ENCODE results near the gene B3GLCT. TPM values are rescaled to one million over a fixed set of nuclear protein-coding genes. Genes with fewer than 3 reads are reported as not detected.
"Not testable (repeated sequence)": the region's sequence is repeated elsewhere in the genome, so short reads cannot be mapped to it uniquely, and the experiment has no call there.

The B3GLCT gene
- polyA plus RNA-seq = 1 to 10 TPM; 1.5 to 1.9 (median 1.6) TPM

DNA sequence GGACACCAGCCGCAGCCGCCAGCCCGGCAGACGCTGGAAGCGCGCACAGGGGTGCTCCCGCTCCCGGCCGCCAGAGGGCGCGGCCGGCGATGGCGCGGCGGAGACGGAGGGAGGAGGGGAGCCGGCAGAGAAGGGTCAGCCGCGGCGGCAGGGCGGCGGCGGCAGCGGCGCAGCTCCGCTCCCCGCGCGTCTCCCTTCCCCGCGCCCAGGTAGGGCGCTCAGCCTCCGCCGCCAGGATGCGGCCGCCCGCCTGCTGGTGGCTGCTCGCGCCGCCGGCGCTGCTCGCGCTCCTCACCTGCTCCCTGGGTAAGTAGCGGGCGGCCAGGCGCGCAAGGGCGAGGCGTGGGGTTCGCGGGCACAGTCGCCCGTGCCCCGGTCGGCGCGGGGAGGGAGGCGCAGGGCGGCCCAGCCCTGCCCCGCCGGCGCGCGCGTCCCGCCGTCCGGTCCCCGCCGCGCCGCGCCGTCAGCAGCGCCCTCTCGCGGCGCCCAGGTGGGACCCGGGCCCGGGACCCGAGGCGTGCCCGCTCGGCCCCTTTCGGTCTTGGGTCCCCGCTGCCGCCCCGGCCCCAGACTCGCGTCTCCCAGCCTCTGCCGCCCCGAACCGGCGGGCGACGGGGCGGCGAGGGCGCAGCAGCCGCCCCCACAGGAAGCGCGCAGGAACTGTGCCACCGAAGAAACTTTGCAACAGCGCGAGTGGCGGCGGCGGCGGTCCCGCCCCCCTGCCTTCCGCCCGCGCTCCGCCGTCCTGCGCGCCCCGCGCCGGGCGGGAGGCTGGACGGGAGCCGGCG lies at the start of gene B3GLCT:
Gene B3GLCT (plus strand): TSS at position 127 of the 788 bp plus-strand sequence. CDS start 110 bp downstream, at position 237.
- H3K27ac ChIP-seq (ENCODE audit: low read depth, low read length) = peak within 1 kb of the TSS; percentile 85
- 0% methylated on average over 33 to 126 of the region's 126 CpGs for whole genome bisulfite sequencing, 3 donors

DNA sequence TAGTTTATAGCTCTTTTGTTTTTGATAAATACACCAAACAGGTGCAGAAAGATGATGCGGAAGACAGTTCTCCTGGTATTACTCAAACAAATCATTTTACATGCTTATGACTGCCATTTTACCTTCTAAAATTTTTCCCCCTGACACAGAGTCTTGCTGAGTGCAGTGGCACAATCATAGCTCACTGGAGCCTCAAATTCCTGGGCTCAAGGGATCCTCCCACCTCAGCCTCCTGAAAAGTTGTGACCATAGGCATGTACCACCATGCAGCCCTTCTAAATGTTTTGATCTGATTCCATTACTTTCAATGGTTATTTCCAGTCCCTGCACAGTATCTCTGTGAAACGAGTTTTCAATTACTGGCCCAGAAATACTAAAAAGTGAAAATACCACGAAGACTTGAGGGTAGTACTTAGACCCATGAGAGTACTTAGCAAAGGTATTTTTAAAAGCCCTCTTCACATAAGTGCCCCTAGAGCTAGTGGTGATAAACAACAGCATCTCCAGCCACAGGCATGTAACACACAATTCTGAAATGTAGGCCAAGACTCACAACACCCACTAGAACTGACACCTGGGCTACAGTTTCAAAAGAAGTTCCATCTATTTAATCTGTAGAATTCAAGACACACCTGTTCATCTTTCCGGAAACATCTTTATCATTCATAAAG lies 49.3 kb upstream of the B3GLCT start:
- H3K27ac ChIP-seq (ENCODE audit: low read depth, low read length) = no peak overlapping the region
- WGBS, 3 donors = 94 to 98% (median 96%) methylated on average over 4 of the region's 4 CpGs

DNA sequence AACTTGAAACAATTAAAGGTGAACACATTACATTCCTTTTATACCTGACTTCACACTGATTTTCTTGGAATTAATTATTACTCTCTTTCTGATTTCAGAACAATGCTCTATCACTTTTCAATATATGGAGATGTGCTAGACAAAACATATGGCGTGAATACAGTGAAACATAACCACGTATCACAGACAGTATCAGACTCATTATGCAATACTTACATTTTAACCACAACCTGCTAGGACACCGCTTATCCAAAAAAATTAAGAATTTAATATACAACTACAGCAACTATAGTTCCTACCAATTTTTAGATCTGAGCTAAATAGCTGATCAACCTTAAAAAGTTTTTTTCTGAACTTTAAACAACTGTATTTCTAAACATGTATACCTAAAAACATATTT lies 47.9 kb upstream of the B3GLCT start:
- no peak overlapping the region for H3K27ac ChIP-seq (ENCODE audit: low read depth, low read length)
- WGBS, 3 donors = 68 to 97% (median 85%) methylated on average over 3 of the region's 3 CpGs

DNA sequence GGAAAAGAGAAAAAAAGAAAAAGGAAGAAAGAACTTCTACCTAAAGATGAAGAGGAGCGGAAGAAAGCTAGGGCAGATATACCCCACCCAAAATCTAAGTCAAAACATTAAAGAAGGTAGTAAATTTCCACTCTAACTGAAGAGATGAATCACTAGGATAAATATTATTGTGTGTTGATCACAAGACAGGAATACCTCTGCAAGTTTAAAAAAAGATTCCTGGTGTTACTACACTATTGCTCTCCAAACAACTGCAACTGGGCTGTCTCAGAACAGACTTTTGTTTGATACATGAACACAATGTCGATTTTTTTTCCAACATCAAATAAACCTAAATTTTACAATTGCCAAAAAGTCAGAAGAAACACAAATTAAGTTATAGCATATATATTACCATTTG lies 44.8 kb upstream of the B3GLCT start:
- H3K27ac ChIP-seq (ENCODE audit: low read depth, low read length) = no peak overlapping the region
- WGBS, 3 donors = 94 to 95% (median 94%) methylated on average over 2 of the region's 2 CpGs

DNA sequence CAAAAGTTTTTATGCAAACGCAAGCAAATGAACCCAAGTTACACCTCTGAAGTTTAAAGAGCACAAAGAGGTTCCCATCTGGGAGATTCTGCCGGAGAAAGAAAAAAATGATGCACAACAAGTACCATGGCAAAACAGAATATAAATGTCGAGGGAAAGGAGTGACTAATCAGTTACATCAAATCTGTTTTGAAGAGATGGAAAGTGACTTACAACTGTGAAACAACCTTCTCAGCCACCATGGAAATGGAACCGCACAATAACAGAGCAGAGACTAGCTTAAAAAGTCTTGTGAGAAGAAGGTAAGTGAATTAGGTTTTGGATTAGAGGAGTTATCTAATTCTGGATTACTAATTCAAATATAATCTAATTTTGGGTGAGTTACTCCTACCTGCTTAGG lies 40.5 kb upstream of the B3GLCT start:
- WGBS, 3 donors = 84 to 89% (median 85%) methylated on average over 4 of the region's 4 CpGs
- H3K27ac ChIP-seq (ENCODE audit: low read depth, low read length) = no peak overlapping the region

DNA sequence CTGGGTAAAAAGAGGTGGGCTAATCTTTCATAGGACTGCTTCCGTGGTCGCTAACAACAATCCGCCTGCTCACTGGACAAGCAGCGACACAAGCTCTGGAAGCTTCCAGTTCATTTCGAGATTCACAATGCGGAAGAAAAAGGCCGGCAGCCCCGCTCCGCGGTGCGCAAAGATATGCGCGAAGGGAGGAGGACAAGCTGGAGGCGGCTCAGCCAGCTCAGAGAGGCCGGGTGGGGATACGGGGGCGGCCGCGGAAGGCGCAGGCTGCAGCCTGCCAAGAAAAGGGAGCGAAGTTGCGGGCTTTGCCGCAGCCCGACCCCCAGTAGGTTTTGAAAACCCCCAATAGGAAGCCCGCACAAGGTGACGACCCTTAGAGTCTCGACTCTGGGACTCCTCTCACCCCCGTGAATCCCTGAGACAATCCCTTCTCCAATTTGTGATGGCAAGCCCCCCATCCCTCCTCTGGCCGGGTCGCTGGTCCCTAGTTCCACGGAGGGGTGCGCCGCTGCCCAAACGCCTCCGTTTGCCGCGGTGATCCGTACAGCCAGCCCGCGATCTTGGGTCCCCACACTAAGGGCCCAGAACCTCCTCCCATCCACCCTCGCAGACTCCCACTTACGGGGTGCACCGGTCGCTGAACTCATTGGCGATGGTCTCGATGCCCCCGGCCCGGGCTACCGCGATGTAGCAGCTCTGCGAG lies 38.8 kb upstream of the B3GLCT start:
- no peak overlapping the region for H3K27ac ChIP-seq (ENCODE audit: low read depth, low read length)
- 0% methylated on average over 51 of the region's 51 CpGs for WGBS, 3 donors

DNA sequence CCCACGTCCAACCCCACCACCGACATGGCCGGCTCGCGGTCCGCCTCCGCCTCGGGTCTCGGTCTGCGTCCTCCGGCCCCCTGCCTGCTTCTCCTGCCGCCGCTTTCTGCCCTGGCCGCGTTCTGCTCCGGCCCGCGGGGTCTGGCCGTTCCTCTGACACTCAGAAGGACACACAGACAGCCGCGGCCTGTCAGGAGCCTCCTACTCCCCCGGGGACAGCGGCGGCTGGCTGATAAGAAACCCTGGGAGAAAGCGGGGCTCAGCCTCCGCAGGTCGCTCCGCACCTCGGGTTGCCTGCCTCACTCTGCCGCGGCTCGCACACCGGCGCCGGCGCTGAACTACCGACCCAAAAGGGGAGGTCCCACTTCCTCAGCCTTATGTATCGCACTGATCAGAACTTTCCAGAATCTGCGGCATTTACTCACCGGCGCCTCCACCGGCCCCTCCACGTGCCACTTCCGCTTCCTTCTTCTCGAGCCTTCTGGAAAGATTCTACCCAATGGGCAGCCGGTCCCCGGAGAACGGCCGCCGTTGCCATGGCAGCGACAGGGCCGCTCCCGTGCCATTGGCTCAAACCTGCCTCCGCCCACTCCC lies 38.1 kb upstream of the B3GLCT start, which contains the start of gene HSPH1:
Gene HSPH1 (minus strand): TSS at position 348 of the 594 bp plus-strand sequence. CDS start 322 bp downstream, at position 26.
- 0 to 1% (median 0%) methylated on average over 49 to 54 of the region's 54 CpGs for WGBS, 3 donors
- peak within 1 kb of the TSS; percentile 59 for H3K27ac ChIP-seq (ENCODE audit: low read depth, low read length)

DNA sequence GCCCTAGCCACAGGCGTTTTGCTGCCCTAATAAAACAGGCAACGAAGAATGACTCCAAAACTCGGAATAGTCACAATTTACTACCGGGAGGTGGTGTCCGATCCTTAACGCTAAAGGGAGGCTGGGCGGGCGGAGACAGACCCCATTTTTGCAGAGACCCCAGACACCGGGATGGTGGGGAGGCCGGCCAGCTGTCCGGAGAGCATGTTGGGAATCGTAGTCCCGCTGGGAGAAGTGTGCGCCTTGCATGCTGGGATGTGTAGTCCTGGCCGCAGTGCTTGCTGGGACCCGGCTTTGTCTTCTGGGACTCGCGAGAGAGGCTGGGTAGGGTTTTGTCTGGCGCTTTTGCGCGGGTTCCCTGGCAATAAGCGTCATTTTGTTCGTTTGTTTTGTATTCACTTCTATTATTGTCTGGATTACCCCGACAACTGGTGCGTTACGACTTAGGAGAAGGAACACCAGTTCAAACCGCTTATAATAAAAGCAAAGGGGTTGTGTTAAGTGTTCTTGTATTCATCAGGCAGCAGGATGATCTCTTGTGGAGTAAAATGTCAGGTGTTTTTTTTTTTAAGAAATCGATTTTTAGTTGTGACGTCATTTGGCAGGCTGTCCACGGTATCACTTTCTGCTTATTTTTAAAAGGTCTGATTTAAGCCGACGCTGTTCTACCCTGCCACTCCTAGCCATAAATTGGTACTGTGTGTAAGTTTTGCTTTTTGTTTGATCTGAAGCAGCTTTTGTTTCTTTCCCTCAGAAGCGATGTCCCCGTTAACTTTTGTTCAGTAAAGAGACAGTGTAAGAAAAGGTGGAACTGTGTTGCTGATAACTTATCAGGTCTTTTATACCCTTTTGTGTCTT lies 37.4 kb upstream of the B3GLCT start:
- no peak overlapping the region for H3K27ac ChIP-seq (ENCODE audit: low read depth, low read length)
- WGBS, 3 donors = 0 to 1% (median 0%) methylated on average over 34 of the region's 34 CpGs

DNA sequence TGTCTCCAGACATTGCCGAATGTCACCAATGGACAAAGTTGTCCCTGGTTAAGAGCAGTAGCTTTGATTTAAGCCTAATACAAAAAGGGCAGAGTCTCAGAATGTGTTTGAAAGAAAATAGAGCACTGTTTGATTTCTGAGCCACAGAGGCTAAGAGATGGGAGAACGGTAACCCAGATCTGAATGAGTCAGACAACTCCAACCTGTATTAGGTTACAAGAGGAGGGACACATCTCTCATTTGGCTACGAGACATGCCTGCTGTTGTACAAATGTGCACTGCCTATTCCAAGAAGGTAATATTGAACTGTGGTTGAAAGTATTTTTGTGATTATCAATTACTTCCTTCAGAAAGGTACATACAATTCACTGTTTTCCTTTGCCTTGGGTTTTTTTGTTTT lies 33.2 kb upstream of the B3GLCT start:
- H3K27ac ChIP-seq (ENCODE audit: low read depth, low read length) = no peak overlapping the region
- 81 to 87% (median 84%) methylated on average over 3 of the region's 3 CpGs for whole genome bisulfite sequencing, 3 donors

DNA sequence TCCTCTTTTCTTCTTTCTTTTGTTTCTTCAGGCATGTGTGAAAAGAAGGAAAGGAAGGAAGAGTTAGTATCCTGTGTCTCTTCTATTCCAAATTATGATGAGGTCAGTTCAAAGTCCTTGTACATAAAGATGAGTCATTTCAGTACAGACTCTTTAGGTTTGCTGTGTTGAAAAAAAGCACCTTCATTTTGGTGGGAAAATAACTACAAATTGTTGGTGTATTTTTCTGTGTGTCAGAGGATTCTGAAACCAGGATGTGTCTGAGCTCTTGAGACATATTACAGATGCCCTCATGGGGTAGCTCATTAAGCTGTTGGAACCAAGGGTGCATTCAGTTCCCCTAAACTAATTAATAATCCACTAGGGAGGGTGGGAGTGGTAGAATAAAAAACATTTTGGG lies 32.3 kb upstream of the B3GLCT start:
- no peak overlapping the region for H3K27ac ChIP-seq (ENCODE audit: low read depth, low read length)

DNA sequence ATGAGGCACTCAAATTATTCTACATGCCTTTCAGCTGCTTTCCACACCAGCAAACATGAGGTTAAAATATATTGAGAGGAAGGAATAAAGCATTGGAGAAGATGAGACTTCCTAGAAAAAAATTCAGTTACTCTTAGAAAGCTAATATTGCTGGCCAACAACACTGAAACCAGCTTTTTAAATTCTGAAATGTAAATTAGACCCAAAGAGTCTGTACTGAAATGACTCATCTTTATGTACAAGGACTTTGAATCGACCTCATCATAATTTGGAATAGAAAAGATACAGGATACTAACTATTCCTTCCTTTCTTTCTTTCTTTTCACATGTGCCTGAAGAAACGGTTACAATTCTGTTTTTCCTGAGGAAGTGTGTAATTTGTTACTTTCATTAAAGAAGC lies 31.6 kb upstream of the B3GLCT start:
- 17 to 47% (median 17%) methylated on average over 2 of the region's 2 CpGs for WGBS, 3 donors
- H3K27ac ChIP-seq (ENCODE audit: low read depth, low read length) = no peak overlapping the region

DNA sequence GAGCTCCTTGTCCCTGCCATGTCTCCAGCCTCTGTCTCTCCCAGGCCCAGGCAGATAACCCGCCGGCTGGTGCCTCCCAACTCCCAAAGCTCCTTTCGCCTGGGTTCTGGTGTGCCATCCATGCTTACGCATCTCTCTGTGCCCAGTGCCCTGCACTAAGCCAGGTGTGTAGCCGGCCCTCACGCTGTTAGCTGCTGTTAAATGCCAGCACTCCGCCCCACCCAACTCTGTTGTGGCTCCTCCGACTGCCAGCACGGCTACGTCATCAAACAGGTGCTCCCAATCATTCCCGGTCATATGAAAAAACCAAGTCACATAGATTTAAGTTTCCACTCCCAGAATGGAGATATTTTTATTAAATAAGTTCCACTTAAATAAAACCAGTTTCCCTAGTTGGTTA lies 31.0 kb upstream of the B3GLCT start:
- 89% methylated on average over 11 of the region's 11 CpGs for WGBS, 3 donors
- no peak overlapping the region for H3K27ac ChIP-seq (ENCODE audit: low read depth, low read length)

DNA sequence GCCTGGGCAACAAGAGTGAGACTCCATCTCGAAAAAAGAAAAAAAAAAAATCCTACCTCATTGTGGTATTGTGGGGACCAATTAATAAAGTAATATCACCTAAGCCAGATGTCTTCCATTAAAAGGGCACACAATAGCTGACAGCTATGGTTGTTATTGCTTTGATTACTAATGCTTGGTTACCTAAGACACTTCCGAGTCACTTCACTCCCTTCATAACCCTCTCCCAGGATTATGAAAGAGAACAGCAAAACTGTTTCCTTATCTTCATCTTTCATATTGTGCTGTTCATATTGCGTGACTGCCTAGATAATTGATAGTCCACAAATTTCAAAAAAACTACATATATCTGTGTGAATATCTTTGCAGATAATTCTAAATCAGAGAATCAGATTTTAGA lies 27.8 kb upstream of the B3GLCT start:
- 58 to 83% (median 73%) methylated on average over 3 of the region's 3 CpGs for WGBS, 3 donors
- H3K27ac ChIP-seq (ENCODE audit: low read depth, low read length) = no peak overlapping the region

DNA sequence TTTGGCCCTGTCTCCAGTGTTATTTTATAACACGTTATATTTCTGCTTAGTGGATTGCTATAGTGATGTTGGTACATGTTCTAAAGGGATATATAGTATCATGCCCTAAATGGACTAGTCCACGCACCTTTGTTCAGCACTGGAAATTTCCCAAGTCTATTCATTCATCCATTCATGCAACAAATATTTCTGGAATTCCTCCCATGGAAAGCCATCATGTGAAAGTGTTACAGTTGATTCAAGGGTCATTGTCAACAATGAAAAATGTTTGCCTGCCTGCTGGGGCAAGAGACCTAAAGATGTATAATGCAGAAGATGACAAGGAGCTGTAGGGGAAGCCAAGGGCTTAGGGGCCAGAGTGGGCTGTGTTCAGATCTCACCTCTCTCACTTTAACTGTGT lies 27.2 kb upstream of the B3GLCT start:
- no peak overlapping the region for H3K27ac ChIP-seq (ENCODE audit: low read depth, low read length)
- WGBS, 3 donors = 72 to 79% (median 73%) methylated on average over 2 of the region's 2 CpGs

DNA sequence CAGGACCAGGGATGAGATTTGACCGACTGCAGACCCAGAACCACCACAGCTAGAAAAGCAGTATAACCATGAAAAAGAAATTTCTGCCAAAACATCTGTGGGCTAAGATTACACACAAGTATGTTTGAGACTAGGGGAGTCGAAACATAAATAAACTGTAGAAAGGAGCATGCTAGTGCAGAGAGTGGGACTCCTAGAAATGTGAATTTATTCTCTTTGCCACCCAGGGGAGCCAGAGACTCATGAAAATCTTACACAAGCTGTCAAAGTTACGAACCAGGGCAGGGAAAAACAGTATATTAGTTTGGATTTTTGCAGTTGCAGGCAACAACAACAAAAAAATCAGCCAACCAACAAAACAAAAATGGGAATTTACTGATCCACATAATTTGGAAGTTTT lies 25.8 kb upstream of the B3GLCT start:
- WGBS, 3 donors = 73 to 78% (median 73%) methylated on average over 3 of the region's 3 CpGs
- H3K27ac ChIP-seq (ENCODE audit: low read depth, low read length) = no peak overlapping the region

DNA sequence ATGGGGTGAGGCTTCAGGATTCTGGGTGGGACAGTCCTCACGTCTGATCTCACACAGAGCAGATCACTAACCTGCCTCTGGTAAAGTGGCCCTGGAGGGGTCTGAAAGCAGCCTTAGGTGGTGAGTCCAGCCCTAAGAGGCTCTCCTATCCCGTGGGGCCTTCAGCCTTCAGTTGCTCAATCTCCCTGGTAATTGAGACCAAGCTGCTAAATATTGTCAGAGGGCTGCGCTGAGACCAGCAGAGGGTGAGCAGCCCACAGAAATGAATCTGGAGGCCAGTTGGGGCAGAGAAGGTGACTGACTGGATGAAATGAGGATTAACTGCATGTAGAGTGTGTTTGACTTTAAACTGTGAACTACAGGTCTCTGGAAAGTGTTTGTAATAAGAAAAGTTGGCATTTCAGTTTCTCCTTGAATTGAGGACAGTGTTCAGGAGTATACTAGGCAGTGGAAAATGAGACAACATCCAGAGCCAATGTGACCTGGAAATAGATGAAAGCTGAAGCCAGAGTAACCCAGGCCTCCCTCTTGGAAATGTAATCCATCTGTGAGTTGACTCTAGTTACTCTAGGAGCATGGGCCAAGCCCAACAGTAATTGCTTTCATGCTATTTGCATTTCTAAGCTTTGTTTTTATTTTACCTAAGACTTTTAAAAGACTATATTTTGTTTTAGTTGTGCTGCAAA lies 23.8 kb upstream of the B3GLCT start:
- 82 to 87% (median 83%) methylated on average over 3 of the region's 3 CpGs for WGBS, 3 donors
- H3K27ac ChIP-seq (ENCODE audit: low read depth, low read length) = no peak overlapping the region

DNA sequence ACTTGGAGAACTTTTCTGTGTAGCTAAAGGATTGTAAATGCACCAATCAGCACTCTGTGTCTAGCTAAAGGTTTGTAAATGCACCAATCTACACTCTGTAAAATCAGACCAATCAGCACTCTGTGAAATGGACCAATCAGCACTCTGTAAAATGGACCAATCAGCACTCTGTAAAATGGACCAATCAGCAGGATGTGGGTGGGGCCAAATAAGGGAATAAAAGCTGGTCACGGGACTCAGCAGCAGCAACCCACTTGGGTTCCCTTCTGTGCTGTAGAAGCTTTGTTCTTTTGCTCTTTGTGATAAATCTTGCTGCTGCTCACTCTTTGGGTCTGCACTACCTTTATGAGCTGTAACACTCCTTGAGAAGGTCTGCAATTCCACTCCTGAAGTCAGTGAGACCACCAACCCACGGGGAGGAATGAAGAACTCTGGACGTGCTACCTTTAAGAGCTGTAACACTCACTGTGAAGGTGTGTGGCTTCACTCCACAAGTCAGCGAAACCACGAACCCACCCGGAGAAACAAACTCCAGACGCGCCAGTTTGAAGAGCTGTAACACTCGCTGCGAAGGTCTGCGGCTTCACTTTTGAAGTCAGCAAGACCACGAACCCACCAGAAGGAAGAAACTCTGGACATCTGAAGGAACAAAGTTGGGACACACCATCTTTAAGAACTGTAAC lies 21.8 kb upstream of the B3GLCT start:
- H3K27ac ChIP-seq (ENCODE audit: low read depth, low read length) = not testable (repeated sequence)
- 76 to 88% (median 88%) methylated on average over 12 of the region's 12 CpGs for WGBS, 3 donors
